NCI-H510A (cell line): ENCODE data around the gene OR1D5.
A peak's percentile ranks its signal among the peaks of the same experiment; 100 is the strongest.
"Not testable (repeated sequence)": the region's sequence is repeated elsewhere in the genome, so short reads cannot be mapped to it uniquely, and the experiment has no call there.

Experiments
- DNase-seq: peaks from one replicate; lab custom pipeline; 2025; lab: John Stamatoyannopoulos, UW

OR1D5 gene

GRCh38 chr17:3063507-3063906, at the start of gene OR1D5:
TSS of gene OR1D5 (minus strand) at chr17:3063607. CDS start at chr17:3063607, 0 bp downstream.
- not testable (repeated sequence) for DNase-seq

DNA sequence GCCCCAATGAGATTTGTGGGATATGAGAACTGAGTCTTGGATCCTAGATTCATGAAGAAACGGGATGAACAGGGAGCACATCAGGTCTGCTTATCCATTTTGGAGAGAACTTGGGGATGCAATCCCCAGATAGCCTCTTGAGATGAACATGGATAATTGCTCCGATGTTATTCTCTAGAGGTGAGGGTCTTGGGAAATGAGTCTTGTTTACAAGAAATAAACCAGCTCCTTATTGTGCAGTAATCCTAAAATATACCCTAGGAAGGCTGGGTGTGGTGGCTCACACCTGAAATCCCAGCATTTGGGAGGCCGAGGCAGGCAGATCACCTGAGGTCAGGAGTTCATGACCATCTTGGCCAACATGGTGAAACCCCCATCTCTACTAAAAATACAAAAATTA, 40.9 kb upstream of the OR1D5 start, which contains the start of gene OR1D2:
Gene OR1D2, minus strand, starts transcription at position 101 of the 400 bp plus-strand sequence. CDS start 11,426 bp downstream, outside the sequence.
- DNase-seq: no peak

DNA sequence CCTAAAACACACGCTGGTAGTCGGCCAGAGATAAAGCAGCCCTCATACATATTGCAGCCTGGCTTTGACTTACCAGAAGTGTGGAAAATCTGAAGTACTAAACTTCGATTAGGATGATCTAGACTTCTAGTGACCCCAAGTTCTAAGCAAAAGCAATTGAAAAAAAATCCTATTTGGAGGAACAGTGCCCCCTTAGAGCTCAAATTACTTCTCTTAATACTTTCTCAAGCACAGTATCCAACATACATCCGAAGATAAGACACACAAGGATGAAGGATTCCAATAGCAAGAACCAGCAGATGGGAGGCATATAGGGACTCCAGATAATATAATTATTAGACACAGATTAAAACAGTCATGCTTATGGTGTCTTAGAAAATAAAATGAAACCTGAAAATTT, 10.4 kb upstream of the OR1D5 start:
- not testable (repeated sequence) for DNase-seq

GRCh38 chr17:3065192-3065591, 1.8 kb upstream of the OR1D5 start:
- not testable (repeated sequence) for DNase-seq

DNA sequence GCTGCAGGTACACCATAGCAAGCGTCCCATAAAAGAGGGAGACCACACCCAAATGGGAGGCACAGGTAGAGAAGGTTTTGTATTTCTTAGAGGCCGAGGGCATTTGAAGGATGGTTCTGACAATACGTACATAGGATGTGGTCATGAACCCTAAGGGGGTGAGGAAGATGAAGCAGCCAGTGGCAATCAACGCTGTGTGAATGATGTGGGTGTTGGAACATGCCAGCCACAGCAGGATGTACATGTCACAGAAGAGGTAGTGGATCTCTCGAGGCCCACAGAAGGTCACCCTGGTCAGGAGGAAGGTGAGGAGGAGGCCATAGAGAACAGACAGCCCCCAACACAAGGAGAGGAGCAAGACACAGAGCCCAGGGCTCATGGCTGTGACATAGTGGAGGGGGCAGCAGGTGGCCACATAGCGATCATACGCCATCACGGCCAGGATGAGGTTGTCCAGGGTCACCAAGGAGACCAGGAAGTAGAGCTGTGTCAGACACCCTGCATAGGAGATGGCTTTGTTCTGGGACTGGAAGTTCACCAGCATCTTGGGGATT, 506 bp downstream of the OR1D5 start:
- not testable (repeated sequence) for DNase-seq

GRCh38 chr17:3054868-3055267, 8.5 kb downstream of the OR1D5 start:
- not testable (repeated sequence) for DNase-seq

DNA sequence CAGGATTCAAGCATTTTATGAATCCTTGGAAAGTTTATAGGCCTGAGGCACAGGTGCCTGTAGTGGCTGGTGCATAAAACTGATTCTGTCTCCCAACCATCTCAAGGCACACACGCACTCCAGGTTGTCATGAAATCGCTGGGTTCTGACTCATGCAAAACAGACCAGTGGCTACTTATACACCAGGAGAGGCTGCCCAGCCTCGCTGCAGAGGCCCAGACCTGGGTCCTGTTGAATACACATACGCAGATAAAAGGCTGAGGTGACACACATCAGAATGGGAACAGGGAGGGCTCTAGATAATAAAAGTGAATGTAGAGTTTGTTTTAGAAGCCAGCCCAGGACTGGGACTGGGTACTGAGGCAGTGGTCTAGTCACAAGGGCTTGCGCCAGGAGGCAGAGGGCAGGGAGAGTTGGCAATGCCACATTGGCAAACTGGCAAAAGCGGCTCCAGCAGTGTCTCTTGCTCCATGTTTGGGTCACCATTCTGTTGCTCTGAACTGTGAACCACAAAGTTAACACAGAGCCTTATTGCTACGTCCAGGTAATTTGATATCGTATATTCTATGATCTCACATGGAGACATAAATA, 13.6 kb downstream of the OR1D5 start:
- DNase-seq: no peak

DNA sequence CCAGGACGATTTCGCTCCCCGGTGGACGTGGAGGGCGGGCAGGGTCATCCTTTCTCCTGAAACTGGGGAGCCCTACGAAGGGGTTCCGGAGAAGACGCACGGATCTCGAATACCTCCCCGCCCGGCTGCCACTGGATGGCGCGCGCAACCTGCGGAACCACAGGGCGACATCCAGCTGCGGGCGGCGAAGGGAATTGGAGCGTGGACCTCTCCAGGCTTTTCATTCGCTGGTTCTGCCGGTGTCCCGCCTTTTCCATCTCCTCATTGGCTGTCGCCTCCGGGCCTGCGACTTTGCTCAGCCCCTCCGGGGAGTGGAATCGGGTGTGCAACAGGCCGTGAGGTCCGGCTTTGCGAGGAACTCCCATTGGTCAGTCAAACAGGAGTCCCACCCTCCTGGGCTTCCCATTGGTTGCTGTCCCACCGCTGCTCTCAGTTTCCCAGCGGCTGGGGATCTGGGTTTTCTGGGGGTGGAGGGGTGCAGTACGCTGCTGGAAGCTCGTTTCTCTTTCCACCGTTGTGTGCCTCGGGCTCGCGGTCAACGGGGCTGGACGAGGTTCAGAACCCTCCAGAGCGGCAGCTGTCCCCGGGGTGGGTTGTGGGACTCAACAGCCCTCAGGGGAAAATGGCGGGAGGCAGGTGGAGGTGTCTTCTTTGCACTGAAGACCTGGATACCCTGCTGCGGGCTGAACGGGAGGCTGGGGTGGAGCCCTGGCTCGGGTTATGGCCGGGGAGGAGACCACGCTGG, 14.5 kb downstream of the OR1D5 start:
- peak; percentile 86 for DNase-seq

GRCh38 chr17:3046753-3047152, 16.7 kb downstream of the OR1D5 start:
- DNase-seq: no peak

DNA sequence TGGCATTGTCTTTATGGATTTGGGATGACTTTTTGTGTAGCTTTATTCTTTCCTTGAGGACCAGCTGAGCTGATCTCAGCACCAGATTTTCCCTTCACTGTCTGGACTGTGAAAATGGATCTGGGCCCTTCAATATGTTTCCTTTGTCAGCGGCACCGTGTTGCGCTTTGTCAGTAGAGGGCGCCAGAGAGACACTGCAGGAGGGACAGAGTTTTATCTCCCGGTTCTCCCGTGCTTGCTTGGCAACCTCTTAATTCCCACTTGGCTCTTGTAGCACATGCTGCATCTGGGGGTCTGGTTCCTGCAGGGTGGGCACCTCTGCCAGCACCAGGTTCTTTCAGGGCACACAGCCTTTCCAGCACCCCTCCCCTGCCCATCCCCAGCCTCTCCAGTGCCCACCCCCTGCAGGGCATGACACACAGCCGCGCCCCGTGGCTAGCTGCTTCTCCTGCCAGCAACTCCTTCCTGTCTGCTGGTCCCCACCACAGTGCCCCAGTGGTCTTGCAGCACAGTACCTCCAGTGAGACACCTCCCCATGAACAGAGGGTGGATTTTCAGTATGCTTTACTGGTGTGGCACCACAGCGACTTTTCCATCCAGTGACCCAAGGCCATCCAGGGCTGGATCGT, 19.6 kb downstream of the OR1D5 start:
- no peak for DNase-seq

DNA sequence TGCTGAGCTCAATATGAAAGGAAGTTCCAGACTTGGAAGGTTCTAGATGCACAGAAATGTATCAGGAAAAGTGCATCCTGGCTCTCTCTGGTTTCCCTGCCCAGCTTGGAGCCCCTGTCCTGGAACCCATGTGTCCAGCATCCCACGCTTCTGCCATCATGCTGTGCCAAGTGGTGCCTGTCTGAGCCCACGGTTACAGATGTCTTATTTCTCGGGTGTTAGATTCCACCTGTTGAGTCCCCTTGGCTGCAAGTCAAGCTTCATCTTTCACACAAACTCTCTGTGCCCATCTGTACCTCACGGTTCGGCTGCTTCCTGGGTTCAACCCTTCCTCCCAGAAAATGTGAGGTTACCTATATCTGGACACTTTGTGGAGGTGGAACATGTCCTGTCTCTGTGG, 22.5 kb downstream of the OR1D5 start:
- DNase-seq: no peak

GRCh38 chr17:3039736-3040135, 23.7 kb downstream of the OR1D5 start:
- DNase-seq: no peak

DNA sequence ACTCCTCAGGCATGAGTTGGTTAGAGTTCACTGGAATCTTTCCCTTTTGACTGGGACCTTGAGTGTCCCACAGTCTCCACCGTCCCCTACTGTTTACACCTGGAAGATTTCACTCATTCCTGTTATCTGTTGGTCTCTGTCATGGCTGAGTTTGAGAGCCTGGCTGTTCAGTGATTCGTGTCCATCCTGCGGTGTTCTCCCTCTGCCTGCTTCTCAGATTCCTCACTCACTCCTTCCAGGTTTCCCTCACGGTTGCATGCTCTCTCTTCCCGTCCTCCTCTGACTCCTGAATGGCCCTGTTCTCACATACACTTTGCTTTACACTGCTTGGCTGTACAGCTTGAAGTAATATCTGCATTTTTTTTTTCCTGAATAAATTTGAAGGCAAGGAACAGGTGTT, 24.5 kb downstream of the OR1D5 start:
- DNase-seq: no peak

DNA sequence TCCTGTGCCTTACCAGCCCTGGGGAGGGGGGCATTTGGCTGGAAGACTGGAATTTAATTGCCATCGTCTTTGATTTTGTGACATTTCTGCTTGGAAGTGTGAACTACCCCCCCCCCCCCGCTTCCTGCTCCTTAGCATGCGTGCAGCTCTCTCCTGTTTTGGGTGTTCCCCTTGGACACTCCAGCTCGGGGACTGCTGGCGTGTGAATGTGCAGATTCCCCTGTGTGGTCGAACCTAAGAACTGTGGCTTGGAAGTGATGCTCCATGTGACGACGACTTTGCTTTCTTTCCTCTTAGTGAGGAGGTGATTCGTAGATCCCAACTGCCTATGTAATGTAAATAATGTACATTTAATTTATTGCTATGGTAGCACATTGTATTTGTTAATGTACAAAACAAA, 26.1 kb downstream of the OR1D5 start:
- DNase-seq: no peak

- DNase-seq: no peak
Observed at GRCh38 chr17:3036800-3037199, 26.6 kb downstream of the OR1D5 start.

DNA sequence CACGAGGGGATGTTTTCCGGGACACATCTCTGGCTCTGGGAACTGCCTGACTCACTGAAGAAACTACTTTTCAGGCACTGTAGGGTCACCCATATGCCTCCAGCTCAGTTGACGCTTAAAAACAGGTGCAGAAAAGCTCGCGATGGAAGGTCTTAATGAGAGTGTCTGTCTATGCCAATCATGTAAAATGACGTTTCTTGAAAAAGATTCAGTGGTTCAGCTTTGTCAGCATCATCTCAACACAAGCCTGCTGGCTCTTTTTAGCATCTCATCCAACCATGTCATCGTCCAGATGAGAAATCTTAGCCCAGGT, 27.5 kb downstream of the OR1D5 start:
- no peak for DNase-seq

- no peak for DNase-seq
Observed at GRCh38 chr17:3035256-3035967, 28.0 kb downstream of the OR1D5 start.

DNA sequence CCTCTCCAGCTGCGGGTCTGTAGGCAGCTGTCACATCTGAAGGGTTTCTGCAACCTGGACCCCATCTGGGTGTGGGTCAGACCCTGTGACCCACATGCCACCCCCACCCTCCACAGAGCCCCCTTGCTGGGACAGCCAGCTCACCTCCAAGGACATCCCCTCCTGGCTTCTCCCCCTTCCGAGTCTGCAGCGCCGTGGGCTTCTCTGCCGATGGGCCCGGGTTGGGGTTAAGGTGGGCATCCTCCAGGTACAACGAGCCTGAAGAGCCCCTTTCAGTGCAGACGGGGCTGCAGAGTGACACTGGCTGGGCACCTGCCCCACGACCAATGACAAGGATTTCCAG, 28.9 kb downstream of the OR1D5 start:
- DNase-seq: no peak

- DNase-seq: no peak
Observed at GRCh38 chr17:3033741-3034577, 29.4 kb downstream of the OR1D5 start.

DNA sequence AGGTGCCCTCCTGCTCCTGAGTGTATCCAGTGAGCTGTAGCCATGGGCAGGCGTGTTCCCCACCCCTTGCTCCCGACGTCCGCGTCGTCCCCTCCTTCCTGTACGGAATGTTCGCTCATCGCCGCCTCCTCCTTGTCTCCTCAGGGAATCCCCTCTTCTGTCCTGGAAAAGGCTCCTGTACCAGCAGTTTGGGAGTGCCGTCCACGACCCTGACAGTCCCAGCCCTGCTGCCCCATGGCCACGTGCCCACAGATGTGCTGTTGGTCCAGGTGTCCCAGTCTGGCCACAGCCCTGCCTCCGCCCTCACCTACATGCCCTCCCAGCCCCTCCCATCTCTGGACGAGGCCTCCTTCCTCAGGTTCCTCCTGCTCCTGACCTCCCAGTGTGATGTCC, 30.2 kb downstream of the OR1D5 start:
- DNase-seq: no peak
